HEK293 (cell line): ENCODE results near the gene HRAS.

Source experiments
- CTCF ChIA-PET: fragments of 350-600 bp; formaldehyde crosslinking; extraction: SDS; loops from one replicate; lab custom pipeline; 2021; ENCODE audit warnings: antibody characterized with exemption; lab: Yijun Ruan, JAX
- POLR2A ChIA-PET: fragments of 300-600 bp; formaldehyde crosslinking; extraction: SDS; loops from one replicate; lab custom pipeline; 2020; ENCODE audit warnings: antibody characterized with exemption, inconsistent platforms; lab: Yijun Ruan, JAX
- H3K27ac ChIP-seq: fragments of 200-500 bp; sonication (Bioruptor generic); 2 replicates; pipeline ENCODE4 v1.5.1; 2014; ENCODE audit warnings: low read depth, low read length, control low read depth, inconsistent platforms; ENCODE audit errors: extremely low read depth
- H3K36me3 ChIP-seq, 2 experiments: fragments of 200-500 bp in 1 of 2; sonication (Bioruptor generic) in 1 of 2; 1 replicate in 1 of 2; 2 replicates in 1 of 2; pipeline ENCODE4 v1.5.1; 2014 to 2017; ENCODE audit warnings: inconsistent platforms in 2 of 2, low read length in 2 of 2; ENCODE audit not compliant: control insufficient read depth in 2 of 2, insufficient read depth in 1 of 2
- H3K4me1 ChIP-seq: fragments of 200-500 bp; sonication (Bioruptor generic); 2 replicates; pipeline ENCODE4 v1.5.1; 2014; ENCODE audit warnings: mild to moderate bottlenecking, low read length, inconsistent platforms; ENCODE audit not compliant: control insufficient read depth, insufficient read depth
- H3K4me3 ChIP-seq: 2 replicates; pipeline ENCODE4 v1.5.1; 2011; ENCODE audit warnings: low read depth, mild to moderate bottlenecking, control low read depth, low read length, moderate library complexity
- H3K9me3 ChIP-seq: fragments of 200-500 bp; sonication (Bioruptor generic); 2 replicates; pipeline ENCODE4 v1.5.1; 2014; ENCODE audit warnings: low read depth, low read length, inconsistent platforms; ENCODE audit not compliant: control insufficient read depth, insufficient read depth
- ATF2 ChIP-seq: fragments of 450-650 bp; formaldehyde crosslinking; IDR thresholded peaks from 2 replicates; pipeline ENCODE4 v1.5.1; 2016; ENCODE audit warnings: missing biosample characterization, missing genetic modification characterization, low read depth
- GLIS1 ChIP-seq: fragments of 450-650 bp; formaldehyde crosslinking; IDR thresholded peaks from 2 replicates; pipeline ENCODE4 v1.5.1; 2016; ENCODE audit warnings: missing biosample characterization, missing genetic modification characterization
- KLF7 ChIP-seq: fragments of 450-650 bp; formaldehyde crosslinking; IDR thresholded peaks from 2 replicates; pipeline ENCODE4 v1.5.1; 2016; ENCODE audit warnings: missing biosample characterization, missing genetic modification characterization, borderline replicate concordance
- TRIM28 ChIP-seq: IDR thresholded peaks from 2 replicates; pipeline ENCODE4 v1.6.1; 2011; ENCODE audit warnings: low read length, control low read depth, borderline replicate concordance
- ZFHX2 ChIP-seq: fragments of 450-650 bp; formaldehyde crosslinking; conservative IDR thresholded peaks from 2 replicates; pipeline ENCODE4 v1.5.1; 2016; ENCODE audit warnings: missing biosample characterization, missing genetic modification characterization
- ZFP37 ChIP-seq: fragments of 450-650 bp; formaldehyde crosslinking; IDR thresholded peaks from 2 replicates; pipeline ENCODE4 v1.5.1; 2016; ENCODE audit warnings: missing biosample characterization, missing genetic modification characterization
- ZNF174 ChIP-seq: fragments of 450-650 bp; formaldehyde crosslinking; IDR thresholded peaks from 2 replicates; pipeline ENCODE4 v1.5.0; 2017; ENCODE audit warnings: missing biosample characterization, mild to moderate bottlenecking, missing genetic modification characterization
- ZNF214 ChIP-seq: fragments of 450-650 bp; formaldehyde crosslinking; IDR thresholded peaks from 2 replicates; pipeline ENCODE4 v1.5.1; 2017; ENCODE audit warnings: missing biosample characterization, mild to moderate bottlenecking, missing genetic modification characterization, borderline replicate concordance
- ZNF221 ChIP-seq: fragments of 450-650 bp; formaldehyde crosslinking; IDR thresholded peaks from 2 replicates; pipeline ENCODE4 v1.5.1; 2017; ENCODE audit warnings: missing biosample characterization, missing genetic modification characterization, borderline replicate concordance
- ZNF239 ChIP-seq: fragments of 450-650 bp; formaldehyde crosslinking; IDR thresholded peaks from 2 replicates; pipeline ENCODE4 v1.5.1; 2016; ENCODE audit warnings: missing biosample characterization, missing genetic modification characterization
- ZNF292 ChIP-seq: fragments of 450-650 bp; formaldehyde crosslinking; IDR thresholded peaks from 2 replicates; pipeline ENCODE4 v1.5.1; 2016; ENCODE audit warnings: low read depth, missing biosample characterization, missing genetic modification characterization, borderline replicate concordance
- ZNF335 ChIP-seq: fragments of 450-650 bp; formaldehyde crosslinking; conservative IDR thresholded peaks from 2 replicates; pipeline ENCODE4 v1.5.1; 2016; ENCODE audit warnings: missing biosample characterization, missing genetic modification characterization
- ZNF350 ChIP-seq: fragments of 450-650 bp; formaldehyde crosslinking; IDR thresholded peaks from 2 replicates; pipeline ENCODE4 v1.5.0; 2017; ENCODE audit warnings: missing biosample characterization, mild to moderate bottlenecking, missing genetic modification characterization
- ZNF354C ChIP-seq: fragments of 450-650 bp; formaldehyde crosslinking; IDR thresholded peaks from 2 replicates; pipeline ENCODE4 v1.5.1; 2016; ENCODE audit warnings: missing biosample characterization, missing genetic modification characterization, low read depth, borderline replicate concordance
- ZNF404 ChIP-seq: fragments of 450-650 bp; formaldehyde crosslinking; IDR thresholded peaks from 2 replicates; pipeline ENCODE4 v1.5.1; 2017; ENCODE audit warnings: missing biosample characterization, missing genetic modification characterization
- ZNF473 ChIP-seq: fragments of 450-650 bp; formaldehyde crosslinking; IDR thresholded peaks from 2 replicates; pipeline ENCODE4 v1.5.1; 2017; ENCODE audit warnings: missing biosample characterization, missing genetic modification characterization
- ZNF555 ChIP-seq: fragments of 450-650 bp; formaldehyde crosslinking; conservative IDR thresholded peaks from 2 replicates; pipeline ENCODE4 v1.5.1; 2017; ENCODE audit warnings: missing biosample characterization, mild to moderate bottlenecking, missing genetic modification characterization, inconsistent platforms
- ZNF600 ChIP-seq: fragments of 450-650 bp; formaldehyde crosslinking; IDR thresholded peaks from 2 replicates; pipeline ENCODE4 v1.5.1; 2016; ENCODE audit warnings: missing biosample characterization, missing genetic modification characterization
- ZNF701 ChIP-seq: fragments of 450-650 bp; formaldehyde crosslinking; IDR thresholded peaks from 2 replicates; pipeline ENCODE4 v1.5.1; 2016; ENCODE audit warnings: missing biosample characterization, missing genetic modification characterization
- ZNF776 ChIP-seq: fragments of 450-650 bp; formaldehyde crosslinking; IDR thresholded peaks from 2 replicates; pipeline ENCODE4 v1.5.0; 2017; ENCODE audit warnings: missing biosample characterization, missing genetic modification characterization, borderline replicate concordance
- TF ChIP-seq, protein P1 (sequence below): fragments of 450-650 bp; formaldehyde crosslinking; IDR thresholded peaks from 2 replicates; pipeline ENCODE4 v1.5.1; 2016; ENCODE audit warnings: missing biosample characterization, missing genetic modification characterization
- TF ChIP-seq, protein P2 (sequence below): fragments of 450-650 bp; formaldehyde crosslinking; IDR thresholded peaks from 2 replicates; pipeline ENCODE4 v1.5.1; 2017; ENCODE audit warnings: missing biosample characterization, missing genetic modification characterization
- TF ChIP-seq, protein P3 (sequence below): fragments of 450-650 bp; formaldehyde crosslinking; IDR thresholded peaks from 2 replicates; pipeline ENCODE4 v1.5.1; 2016; ENCODE audit warnings: missing biosample characterization, missing genetic modification characterization, borderline replicate concordance
- TF ChIP-seq, protein P4 (sequence below): fragments of 450-650 bp; formaldehyde crosslinking; IDR thresholded peaks from 2 replicates; pipeline ENCODE4 v1.5.1; 2016; ENCODE audit warnings: missing biosample characterization, missing genetic modification characterization

The HRAS gene

DNA sequence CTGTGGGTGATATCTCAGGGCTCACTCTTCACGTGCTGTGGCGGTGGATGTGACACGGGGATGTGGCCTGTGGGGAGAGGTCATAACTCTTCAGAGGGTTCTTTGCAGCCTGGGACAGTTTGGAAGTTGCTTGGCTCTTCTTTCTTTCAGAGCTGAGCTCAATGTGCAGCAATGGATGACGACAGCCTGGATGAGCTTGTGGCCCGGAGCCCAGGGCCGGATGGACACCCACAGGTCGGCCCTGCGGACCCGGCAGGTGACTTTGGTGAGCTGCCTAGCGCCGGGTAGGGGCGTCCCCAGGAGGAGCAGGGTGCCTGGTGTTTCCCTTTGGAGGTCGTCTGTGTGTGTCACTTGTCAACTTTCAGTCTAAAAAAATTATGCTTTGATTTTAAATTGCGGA, 46.0 kb upstream of the HRAS start (continued):
- TF ChIP-seq ZNF555 (tag by site-specific recombination) (no peak), ZNF214 (no peak), ZNF174 (no peak), ZNF350 (tag by site-specific recombination) (no peak), ATF2 (no peak), TRIM28 (no peak), ZNF600 (tag by site-specific recombination) (no peak)
- TF ChIP-seq, protein P1, sequence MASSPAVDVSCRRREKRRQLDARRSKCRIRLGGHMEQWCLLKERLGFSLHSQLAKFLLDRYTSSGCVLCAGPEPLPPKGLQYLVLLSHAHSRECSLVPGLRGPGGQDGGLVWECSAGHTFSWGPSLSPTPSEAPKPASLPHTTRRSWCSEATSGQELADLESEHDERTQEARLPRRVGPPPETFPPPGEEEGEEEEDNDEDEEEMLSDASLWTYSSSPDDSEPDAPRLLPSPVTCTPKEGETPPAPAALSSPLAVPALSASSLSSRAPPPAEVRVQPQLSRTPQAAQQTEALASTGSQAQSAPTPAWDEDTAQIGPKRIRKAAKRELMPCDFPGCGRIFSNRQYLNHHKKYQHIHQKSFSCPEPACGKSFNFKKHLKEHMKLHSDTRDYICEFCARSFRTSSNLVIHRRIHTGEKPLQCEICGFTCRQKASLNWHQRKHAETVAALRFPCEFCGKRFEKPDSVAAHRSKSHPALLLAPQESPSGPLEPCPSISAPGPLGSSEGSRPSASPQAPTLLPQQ (tag by site-specific recombination): no peak
- TF ChIP-seq, protein P2, sequence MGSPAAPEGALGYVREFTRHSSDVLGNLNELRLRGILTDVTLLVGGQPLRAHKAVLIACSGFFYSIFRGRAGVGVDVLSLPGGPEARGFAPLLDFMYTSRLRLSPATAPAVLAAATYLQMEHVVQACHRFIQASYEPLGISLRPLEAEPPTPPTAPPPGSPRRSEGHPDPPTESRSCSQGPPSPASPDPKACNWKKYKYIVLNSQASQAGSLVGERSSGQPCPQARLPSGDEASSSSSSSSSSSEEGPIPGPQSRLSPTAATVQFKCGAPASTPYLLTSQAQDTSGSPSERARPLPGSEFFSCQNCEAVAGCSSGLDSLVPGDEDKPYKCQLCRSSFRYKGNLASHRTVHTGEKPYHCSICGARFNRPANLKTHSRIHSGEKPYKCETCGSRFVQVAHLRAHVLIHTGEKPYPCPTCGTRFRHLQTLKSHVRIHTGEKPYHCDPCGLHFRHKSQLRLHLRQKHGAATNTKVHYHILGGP (tag by site-specific recombination): no peak

- Histone ChIP-seq H3K9me3 (no peaks in the 10 kb centered on the region), H3K27ac (no peak overlapping the region), H3K4me3 (no peak overlapping the region), H3K4me1 (peaks cover 5% of the 10 kb centered on the region), H3K36me3 (peaks cover 3 to 56% of the 10 kb centered on the region in 2 experiments; a peak in 2 of 3 replicates)
- no peak for TF ChIP-seq ZNF354C (tag by site-specific recombination)
- TF ChIP-seq ZNF776: no peak
- no peak for TF ChIP-seq ZNF701 (tag by site-specific recombination)
- no peak for TF ChIP-seq ZNF600 (tag by site-specific recombination)
- TF ChIP-seq, protein P3, sequence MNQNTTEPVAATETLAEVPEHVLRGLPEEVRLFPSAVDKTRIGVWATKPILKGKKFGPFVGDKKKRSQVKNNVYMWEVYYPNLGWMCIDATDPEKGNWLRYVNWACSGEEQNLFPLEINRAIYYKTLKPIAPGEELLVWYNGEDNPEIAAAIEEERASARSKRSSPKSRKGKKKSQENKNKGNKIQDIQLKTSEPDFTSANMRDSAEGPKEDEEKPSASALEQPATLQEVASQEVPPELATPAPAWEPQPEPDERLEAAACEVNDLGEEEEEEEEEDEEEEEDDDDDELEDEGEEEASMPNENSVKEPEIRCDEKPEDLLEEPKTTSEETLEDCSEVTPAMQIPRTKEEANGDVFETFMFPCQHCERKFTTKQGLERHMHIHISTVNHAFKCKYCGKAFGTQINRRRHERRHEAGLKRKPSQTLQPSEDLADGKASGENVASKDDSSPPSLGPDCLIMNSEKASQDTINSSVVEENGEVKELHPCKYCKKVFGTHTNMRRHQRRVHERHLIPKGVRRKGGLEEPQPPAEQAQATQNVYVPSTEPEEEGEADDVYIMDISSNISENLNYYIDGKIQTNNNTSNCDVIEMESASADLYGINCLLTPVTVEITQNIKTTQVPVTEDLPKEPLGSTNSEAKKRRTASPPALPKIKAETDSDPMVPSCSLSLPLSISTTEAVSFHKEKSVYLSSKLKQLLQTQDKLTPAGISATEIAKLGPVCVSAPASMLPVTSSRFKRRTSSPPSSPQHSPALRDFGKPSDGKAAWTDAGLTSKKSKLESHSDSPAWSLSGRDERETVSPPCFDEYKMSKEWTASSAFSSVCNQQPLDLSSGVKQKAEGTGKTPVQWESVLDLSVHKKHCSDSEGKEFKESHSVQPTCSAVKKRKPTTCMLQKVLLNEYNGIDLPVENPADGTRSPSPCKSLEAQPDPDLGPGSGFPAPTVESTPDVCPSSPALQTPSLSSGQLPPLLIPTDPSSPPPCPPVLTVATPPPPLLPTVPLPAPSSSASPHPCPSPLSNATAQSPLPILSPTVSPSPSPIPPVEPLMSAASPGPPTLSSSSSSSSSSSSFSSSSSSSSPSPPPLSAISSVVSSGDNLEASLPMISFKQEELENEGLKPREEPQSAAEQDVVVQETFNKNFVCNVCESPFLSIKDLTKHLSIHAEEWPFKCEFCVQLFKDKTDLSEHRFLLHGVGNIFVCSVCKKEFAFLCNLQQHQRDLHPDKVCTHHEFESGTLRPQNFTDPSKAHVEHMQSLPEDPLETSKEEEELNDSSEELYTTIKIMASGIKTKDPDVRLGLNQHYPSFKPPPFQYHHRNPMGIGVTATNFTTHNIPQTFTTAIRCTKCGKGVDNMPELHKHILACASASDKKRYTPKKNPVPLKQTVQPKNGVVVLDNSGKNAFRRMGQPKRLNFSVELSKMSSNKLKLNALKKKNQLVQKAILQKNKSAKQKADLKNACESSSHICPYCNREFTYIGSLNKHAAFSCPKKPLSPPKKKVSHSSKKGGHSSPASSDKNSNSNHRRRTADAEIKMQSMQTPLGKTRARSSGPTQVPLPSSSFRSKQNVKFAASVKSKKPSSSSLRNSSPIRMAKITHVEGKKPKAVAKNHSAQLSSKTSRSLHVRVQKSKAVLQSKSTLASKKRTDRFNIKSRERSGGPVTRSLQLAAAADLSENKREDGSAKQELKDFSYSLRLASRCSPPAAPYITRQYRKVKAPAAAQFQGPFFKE (tag by site-specific recombination): no peak
- TF ChIP-seq KLF7 (tag by site-specific recombination): no peak
- no peak for TF ChIP-seq ZNF221 (tag by site-specific recombination)
- TF ChIP-seq, protein P4, sequence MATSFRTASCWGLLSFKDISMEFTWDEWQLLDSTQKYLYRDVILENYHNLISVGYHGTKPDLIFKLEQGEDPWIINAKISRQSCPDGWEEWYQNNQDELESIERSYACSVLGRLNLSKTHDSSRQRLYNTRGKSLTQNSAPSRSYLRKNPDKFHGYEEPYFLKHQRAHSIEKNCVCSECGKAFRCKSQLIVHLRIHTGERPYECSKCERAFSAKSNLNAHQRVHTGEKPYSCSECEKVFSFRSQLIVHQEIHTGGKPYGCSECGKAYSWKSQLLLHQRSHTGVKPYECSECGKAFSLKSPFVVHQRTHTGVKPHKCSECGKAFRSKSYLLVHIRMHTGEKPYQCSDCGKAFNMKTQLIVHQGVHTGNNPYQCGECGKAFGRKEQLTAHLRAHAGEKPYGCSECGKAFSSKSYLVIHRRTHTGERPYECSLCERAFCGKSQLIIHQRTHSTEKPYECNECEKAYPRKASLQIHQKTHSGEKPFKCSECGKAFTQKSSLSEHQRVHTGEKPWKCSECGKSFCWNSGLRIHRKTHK (tag by site-specific recombination): no peak
- no peak for TF ChIP-seq ZFHX2 (tag by site-specific recombination)
- TF ChIP-seq ZFP37 (tag by site-specific recombination): no peak
- no peak for TF ChIP-seq GLIS1 (tag by site-specific recombination)
- TF ChIP-seq ZNF473 (tag by site-specific recombination): no peak
- no peak for TF ChIP-seq ZNF404 (tag by site-specific recombination)
- no peak for TF ChIP-seq ZNF239
- no peak for TF ChIP-seq ZNF292 (tag by site-specific recombination)
- TF ChIP-seq ZNF335 (tag by site-specific recombination): no peak
- ChIA-PET POLR2A (no interaction called here), CTCF (interaction anchor here (1.1 kb wide), 1 partner anchor 25 kb away, joined by 3 read pairs; no protein-coding TSS in a partner anchor)
Measured at GRCh38 chr11:579830-580601, 44.6 kb upstream of the HRAS start.
